Activated CD8-positive, alpha-beta memory T cell treated with anti-CD3 and anti-CD28 coated beads for 36 hours (primary cell): ENCODE data around the gene PLS1. TPM values are rescaled to one million over a fixed set of nuclear protein-coding genes. Genes with fewer than 3 reads are reported as not detected.
"Not testable (repeated sequence)": the region's sequence is repeated elsewhere in the genome, so short reads cannot be mapped to it uniquely, and the experiment has no call there.

Experiments
- CTCF ChIA-PET: fragments of 350-600 bp; sonication (Branson Sonifier 250); formaldehyde crosslinking; loops from one replicate; lab custom pipeline; 2021; ENCODE audit warnings: antibody characterized with exemption; lab: Charles Lee
- POLR2A ChIA-PET: fragments of 350-600 bp; sonication (Branson Sonifier 250); formaldehyde crosslinking; loops from one replicate; lab custom pipeline; 2021; ENCODE audit warnings: antibody characterized with exemption; lab: Charles Lee
- total RNA-seq, 2 experiments: library from RNA; stranded (reverse); gene quantifications; one replicate each; pipeline ENCODE4 v1.2.3, GENCODE V29; 2021

Gene PLS1
- total RNA-seq, 2 experiments from 2014 or later, result 5.7 to 6.0 TPM

DNA sequence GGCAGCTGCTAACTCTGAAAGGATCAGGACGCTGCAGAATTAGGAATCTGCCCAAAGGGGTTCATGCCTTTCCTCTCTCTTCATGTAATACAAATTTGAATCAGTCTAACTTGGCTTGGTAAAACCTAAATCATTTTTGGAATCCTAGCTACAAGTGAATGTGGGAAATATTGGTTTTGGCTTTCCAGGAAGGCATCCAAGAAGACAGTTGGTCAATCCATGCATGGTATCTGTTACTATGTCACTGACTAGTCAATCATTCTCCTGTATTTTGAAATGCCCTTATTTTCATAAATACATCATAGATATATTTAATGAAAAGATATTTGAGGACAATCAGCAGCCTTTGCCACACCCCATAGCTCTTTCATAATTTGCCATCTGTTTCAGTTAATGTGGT lies 7.5 kb upstream of the PLS1 start:
- POLR2A ChIA-PET, result no interaction called here
- CTCF ChIA-PET, result no interaction called here

GRCh38 chr3:142592268-142592667 lies 3.9 kb upstream of the PLS1 start:
- CTCF ChIA-PET, POLR2A ChIA-PET: not testable (repeated sequence)

DNA sequence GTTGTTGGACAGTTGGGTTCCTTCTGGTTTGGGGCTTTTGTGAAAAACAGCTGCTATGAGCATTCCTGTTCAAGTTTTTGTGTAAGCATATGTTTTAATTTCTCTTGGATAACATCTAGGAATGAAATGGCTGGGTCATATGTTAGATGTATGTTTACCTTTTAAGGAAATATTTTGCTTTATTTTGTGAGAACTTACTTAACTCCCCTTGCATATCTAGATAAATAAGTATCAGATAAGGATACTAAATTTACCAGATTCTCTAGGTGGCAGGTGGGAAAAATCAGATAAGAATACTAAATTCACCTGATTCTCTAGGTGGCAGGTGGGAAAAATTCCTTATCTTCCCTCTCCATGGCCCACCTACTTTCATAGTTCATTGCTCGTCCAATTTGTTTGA lies 1.1 kb upstream of the PLS1 start:
- CTCF ChIA-PET, result no interaction called here
- POLR2A ChIA-PET, result no interaction called here

DNA sequence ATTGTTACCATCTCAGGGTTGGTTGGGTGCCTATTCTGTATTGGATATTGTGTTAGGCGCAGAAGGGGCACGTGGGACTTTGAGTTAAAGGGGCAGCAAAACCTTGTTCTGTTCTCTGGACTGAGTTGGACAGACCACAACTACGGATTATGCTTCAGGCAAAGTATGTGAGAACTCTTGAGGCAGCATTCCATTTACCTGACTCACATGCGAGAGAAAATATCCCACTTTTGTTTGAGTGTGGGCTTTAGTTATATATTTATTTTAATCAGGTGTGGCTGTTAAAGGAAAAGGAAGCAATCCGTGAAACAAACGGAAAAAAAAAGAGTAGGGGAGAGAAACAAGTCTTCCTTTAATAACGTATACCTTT lies 627 bp upstream of the PLS1 start:
- CTCF ChIA-PET, result no interaction called here
- POLR2A ChIA-PET, result interaction anchor here (1.4 kb wide), 1 partner anchor 17 kb away, joined by 5 read pairs; the partner anchor contains the start of gene ATR

- ChIA-PET CTCF (no interaction called here), POLR2A (interaction anchor here (1.4 kb wide), 1 partner anchor 18 kb away, joined by 5 read pairs; the partner anchor contains the start of gene ATR)
These were observed 514 bp downstream of the PLS1 start for GRCh38 chr3:142596726-142597088.

- POLR2A ChIA-PET, result interaction anchor here (0.6 kb wide), 1 partner anchor 53 kb away, joined by 3 read pairs; no protein-coding TSS in a partner anchor
These were observed 1.7 kb downstream of the PLS1 start for GRCh38 chr3:142597906-142598305.

GRCh38 chr3:142601713-142602112 lies 5.5 kb downstream of the PLS1 start:
- ChIA-PET POLR2A (no interaction called here), CTCF (interaction anchor here (0.7 kb wide), 2 partner anchors 106 to 242 kb away, joined by 3 read pairs; no protein-coding TSS in a partner anchor)

More at GRCh38 chr3:142597906-142598305, 1.7 kb downstream of the PLS1 start:
- CTCF ChIA-PET, result no interaction called here

GRCh38 chr3:142602619-142603385 lies 6.6 kb downstream of the PLS1 start:
- ChIA-PET CTCF (interaction anchor here (0.7 kb wide), 1 partner anchor 105 kb away, joined by 3 read pairs; no protein-coding TSS in a partner anchor), POLR2A (no interaction called here)

DNA sequence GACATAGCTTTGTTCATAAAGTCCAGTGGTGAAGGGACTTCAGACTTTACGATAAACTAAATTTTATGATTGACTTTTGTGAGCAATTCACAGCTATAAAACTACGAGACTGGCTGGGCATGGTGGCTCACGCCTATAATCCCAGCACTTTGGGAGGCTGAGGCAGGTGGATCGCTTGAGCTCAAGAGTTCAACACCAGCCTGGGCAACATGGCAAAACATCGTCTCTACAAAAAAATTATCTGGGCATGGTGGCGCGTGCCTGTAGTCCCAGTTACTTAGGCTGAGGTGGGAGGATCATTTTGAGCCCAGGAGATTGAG lies 7.2 kb downstream of the PLS1 start:
- POLR2A ChIA-PET, CTCF ChIA-PET: not testable (repeated sequence)

DNA sequence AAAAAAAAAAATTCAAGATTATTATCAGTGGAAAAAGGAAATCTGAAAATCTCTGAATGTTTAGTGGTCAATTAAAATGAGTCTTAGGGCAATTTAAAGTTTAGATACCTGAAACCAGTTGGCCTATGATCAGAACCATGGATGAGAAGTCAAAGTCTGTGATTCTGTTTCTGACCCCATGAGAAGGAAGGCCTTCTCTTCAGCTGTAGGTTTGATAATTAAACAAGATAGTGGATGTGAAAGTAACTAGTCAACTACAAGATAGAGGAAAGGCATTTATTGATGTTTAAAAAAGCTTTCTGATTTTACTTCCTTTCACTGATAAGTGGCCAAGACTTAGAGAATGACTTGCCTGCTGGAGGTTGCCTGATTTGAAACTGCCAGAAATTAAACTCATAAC lies 8.7 kb downstream of the PLS1 start:
- ChIA-PET CTCF (no interaction called here), POLR2A (no interaction called here)

DNA sequence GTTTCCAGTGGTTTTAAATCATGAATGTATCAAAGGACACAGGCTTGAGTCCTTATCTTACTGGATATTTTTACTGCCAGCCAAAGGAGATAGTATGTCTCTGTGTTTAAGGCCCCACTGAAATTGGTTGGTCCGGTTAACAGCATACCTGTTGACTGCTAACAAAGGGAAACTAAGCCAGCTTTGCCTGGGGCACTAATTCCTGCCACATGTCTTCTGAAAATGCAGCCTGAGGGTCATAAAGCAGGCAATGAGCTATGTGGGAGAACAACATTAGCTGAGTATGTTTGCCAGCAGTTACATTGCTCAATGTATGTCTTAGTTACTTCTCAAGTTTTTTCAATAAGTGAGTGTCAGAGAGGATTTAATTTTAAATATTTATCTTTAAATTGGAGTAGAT lies 12.4 kb downstream of the PLS1 start:
- CTCF ChIA-PET, result no interaction called here
- POLR2A ChIA-PET, result no interaction called here

DNA sequence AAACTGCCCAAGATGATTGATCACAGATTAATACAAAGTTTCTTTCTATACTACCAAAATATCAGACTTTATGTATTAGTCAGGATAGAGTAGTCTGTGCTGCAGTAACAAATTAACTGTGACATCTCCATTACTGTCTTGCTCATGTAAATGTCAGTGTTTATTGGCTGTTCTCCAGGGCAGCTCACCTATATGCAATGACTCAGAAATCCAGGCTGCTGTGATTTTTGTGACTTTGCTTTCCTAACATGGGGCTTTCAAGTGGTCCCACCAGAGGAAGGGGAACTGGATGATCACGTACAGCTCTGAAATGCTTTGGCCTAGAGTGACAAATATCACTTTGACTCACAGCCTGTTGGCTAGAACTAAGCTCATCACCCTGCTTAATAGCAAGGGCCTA lies 12.9 kb downstream of the PLS1 start:
- ChIA-PET POLR2A (no interaction called here), CTCF (no interaction called here)

GRCh38 chr3:142611206-142611605 lies 15.0 kb downstream of the PLS1 start:
- ChIA-PET CTCF (no interaction called here), POLR2A (no interaction called here)

DNA sequence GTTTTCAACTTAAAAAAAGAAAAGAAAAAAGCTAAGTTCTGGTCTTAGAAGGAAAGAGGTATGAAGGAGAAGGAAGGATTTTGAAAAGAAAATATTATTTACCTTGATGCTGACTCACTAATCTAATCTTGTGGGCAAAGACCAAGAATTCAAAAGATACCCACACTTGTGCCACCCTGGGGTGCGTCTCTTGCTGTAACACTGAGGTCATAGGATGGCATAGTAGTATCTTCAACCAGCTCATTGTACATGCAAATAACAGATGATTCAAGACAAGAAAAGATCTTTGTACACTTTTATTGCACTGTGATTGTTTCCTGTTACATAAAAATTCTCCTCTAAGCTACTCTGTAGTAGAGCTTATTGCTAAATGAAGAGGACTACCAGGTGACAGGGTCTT lies 17.3 kb downstream of the PLS1 start:
- POLR2A ChIA-PET, result no interaction called here
- CTCF ChIA-PET, result interaction anchor here (0.7 kb wide), 1 partner anchor 181 kb away, joined by 3 read pairs; no protein-coding TSS in a partner anchor

GRCh38 chr3:142614059-142614626 lies 17.9 kb downstream of the PLS1 start:
- CTCF ChIA-PET, result no interaction called here
- POLR2A ChIA-PET, result no interaction called here

DNA sequence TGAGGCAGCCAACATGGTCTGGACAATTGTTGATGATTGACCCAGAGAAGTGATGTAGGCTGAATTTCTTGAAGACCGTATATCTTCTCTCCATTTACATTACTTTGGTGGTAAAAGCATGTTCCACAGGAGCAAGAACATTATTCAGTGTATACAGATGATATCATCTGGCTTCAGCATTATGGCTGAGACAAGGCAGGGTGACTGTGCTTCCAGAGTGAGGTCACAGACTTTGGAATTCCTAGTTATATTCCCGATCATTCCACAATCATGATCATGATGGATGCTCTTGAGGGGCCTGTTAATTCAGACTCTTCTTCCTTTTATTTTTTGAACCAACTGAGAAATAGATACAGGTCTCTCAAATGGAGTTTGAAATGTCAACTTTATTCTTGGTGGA lies 19.0 kb downstream of the PLS1 start:
- POLR2A ChIA-PET, result no interaction called here
- CTCF ChIA-PET, result no interaction called here

DNA sequence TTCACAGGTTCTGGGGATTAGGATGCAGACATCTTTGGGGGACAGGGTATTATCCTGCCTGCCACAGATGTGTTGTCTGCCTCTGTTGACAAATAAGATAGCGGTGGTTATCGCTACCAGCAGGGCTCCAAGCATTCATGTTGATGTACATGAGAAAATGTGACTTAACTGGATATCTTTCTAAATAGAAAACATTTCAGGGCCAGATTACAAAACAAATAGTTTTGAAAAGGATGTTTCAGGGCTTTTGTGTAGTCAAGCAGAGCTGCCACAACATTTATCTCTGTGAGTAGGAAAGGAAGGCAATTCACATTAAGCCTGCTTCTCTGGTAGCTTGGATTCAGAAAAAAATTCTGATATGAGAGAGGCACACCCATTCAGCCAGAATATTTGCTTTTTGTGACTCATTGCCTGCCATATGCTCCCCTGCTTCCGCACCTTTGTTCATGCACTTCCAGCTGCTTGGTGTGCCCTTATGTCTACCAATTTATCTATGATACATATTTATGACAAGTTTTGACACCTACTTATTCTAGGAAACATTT lies 22.8 kb downstream of the PLS1 start:
- ChIA-PET POLR2A (no interaction called here), CTCF (no interaction called here)

GRCh38 chr3:142622405-142622804 lies 26.2 kb downstream of the PLS1 start:
- POLR2A ChIA-PET, result no interaction called here
- CTCF ChIA-PET, result no interaction called here

GRCh38 chr3:142623194-142623593 lies 27.0 kb downstream of the PLS1 start:
- ChIA-PET POLR2A (no interaction called here), CTCF (no interaction called here)

DNA sequence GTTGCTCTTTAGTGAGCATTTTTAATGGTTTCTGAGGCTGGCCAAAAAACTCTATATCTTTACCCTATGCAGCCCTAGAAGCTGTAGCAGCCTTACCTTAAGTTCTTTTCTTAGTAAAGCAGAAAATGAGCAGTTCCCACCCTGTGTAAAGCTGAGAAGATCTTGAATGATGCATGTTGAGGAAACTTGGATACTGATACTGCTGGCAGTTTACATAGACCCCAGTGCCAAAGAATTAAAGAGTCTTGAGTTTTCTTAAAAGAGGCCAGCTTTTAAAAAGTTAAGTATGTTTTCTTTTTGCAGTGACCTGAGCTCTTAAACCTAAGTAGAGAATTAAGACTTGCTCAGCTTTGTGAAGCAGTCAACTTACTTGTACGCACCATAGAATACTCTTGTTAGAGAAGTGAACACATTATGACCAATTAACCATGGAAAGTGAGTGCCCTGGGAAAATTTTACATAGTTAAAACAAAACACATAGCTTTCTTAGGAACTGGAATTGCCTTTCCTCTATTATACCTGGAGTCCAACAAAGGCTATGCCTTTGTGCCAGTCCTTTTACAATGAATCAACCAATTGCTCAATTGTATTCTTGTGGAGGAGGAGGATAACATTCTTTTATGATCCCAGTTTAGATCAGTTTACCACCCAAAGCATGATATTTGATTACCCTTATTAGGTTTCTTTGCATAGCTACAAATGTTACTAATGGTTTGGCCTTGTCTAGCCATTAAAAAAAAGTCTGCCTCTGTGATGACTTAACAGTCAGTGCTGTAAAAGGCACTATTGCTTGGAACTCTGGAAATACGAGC lies 28.4 kb downstream of the PLS1 start:
- POLR2A ChIA-PET, result no interaction called here
- CTCF ChIA-PET, result no interaction called here
